K562 (cell line): Measurements from ENCODE around the gene CD79A. TPM values are rescaled to one million over a fixed set of nuclear protein-coding genes. Genes with fewer than 3 reads are reported as not detected.

Experiments
- CEBPB ChIP-seq: fragments of 450-650 bp; IDR thresholded peaks from 2 replicates; pipeline ENCODE4 v1.6.1; 2016; ENCODE audit warnings: missing genetic modification characterization, missing compliant biosample characterization
- CREB3L1 ChIP-seq: fragments of 450-650 bp; IDR thresholded peaks from 2 replicates; pipeline ENCODE4 v1.6.1; 2014; ENCODE audit warnings: low read depth, mild to moderate bottlenecking, moderate library complexity, borderline replicate concordance
- EGR1 ChIP-seq: fragments of 450-650 bp; conservative IDR thresholded peaks from 2 replicates; pipeline ENCODE4 v1.6.1; 2017; ENCODE audit warnings: mild to moderate bottlenecking
- GABPB1 ChIP-seq: sonication (generic); formaldehyde crosslinking; IDR thresholded peaks from 2 replicates; pipeline ENCODE4 v1.8.0; 2022; ENCODE audit warnings: mild to moderate bottlenecking, missing genetic modification reagents
- NR2C1 ChIP-seq, 2 experiments: fragments of 450-650 bp; IDR thresholded peaks; 2 replicates each; pipeline ENCODE4 v1.6.1; 2017; ENCODE audit warnings: mild to moderate bottlenecking in 2 of 2, antibody characterized with exemption in 1 of 2, inconsistent platforms in 1 of 2, missing compliant biosample characterization in 1 of 2, missing genetic modification characterization in 1 of 2
- NR2C2 ChIP-seq, 2 experiments: fragments of 200-800 bp in 1 of 2; sonication (Bioruptor generic) in 1 of 2; sonication (generic) in 1 of 2; formaldehyde crosslinking in 1 of 2; IDR thresholded peaks; 2 replicates each; pipeline versions ENCODE4 v1.6.1 to v1.8.0; 2016 to 2022; ENCODE audit warnings: mild to moderate bottlenecking in 1 of 2, missing compliant biosample characterization in 1 of 2, missing genetic modification characterization in 1 of 2, missing genetic modification reagents in 1 of 2
- PREB ChIP-seq: sonication (generic); formaldehyde crosslinking; IDR thresholded peaks from 2 replicates; pipeline ENCODE4 v1.8.1; 2023; ENCODE audit warnings: mild to moderate bottlenecking, missing genetic modification reagents
- SAP30 ChIP-seq: fragments of 200-600 bp; sonication (generic); IDR thresholded peaks from 2 replicates; pipeline ENCODE4 v1.6.1; 2012; ENCODE audit warnings: borderline replicate concordance, low read depth, mild to moderate bottlenecking, moderate library complexity, low read length, control low read depth, inconsistent platforms; ENCODE audit not compliant: insufficient read depth, poor library complexity, severe bottlenecking
- STAG1 ChIP-seq: sonication (generic); formaldehyde crosslinking; IDR thresholded peaks from 2 replicates; pipeline ENCODE4 v1.5.0; 2020; ENCODE audit warnings: missing genetic modification reagents, borderline replicate concordance
- THRB ChIP-seq: fragments of 450-650 bp; formaldehyde crosslinking; conservative IDR thresholded peaks from 2 replicates; pipeline ENCODE4 v1.4.0; 2022; ENCODE audit warnings: mild to moderate bottlenecking, missing genetic modification characterization
- TRIM24 ChIP-seq, 2 experiments: fragments of 450-650 bp; IDR thresholded peaks; 2 replicates each; pipeline ENCODE4 v1.6.1; 2016
- ZNF699 ChIP-seq: fragments of 250-450 bp; sonication (Bioruptor Pico); IDR thresholded peaks from 2 replicates; pipeline ENCODE4 v1.8.0; 2021; ENCODE audit warnings: mild to moderate bottlenecking, moderate library complexity; ENCODE audit not compliant: insufficient replicate concordance
- polyA plus RNA-seq, 8 experiments: library from polyadenylated mRNA; depleted of rRNA in 4 of 8; stranded (reverse) in 5 of 8; unstranded in 3 of 8; fragments of >200 nt; fragmentation: Nextera tagmentation in 2 of 8; fragmentation: Illumina TruSeq in 1 of 8; extraction: Ambion mirVana in 2 of 8; extraction: Trizol in 1 of 8; gene quantifications; 2 replicates each; pipeline versions ENCODE4 v1.2.1 to v1.2.3, GENCODE V29; 2011 to 2014; ENCODE audit warnings: inconsistent platforms in 1 of 8, missing spikeins in 1 of 8
- total RNA-seq, 7 experiments: library from RNA; depleted of rRNA in 6 of 7; stranded (reverse); fragments of >200 nt in 6 of 7; fragmentation: Illumina TruSeq in 2 of 7; extraction: Trizol in 2 of 7; gene quantifications; 2 replicates each; pipeline versions ENCODE4 v1.2.1 to v1.2.3, GENCODE V29; 2011 to 2021; ENCODE audit warnings: low replicate concordance in 1 of 7
- TF ChIP-seq, protein P1 (sequence below): sonication (generic); formaldehyde crosslinking; IDR thresholded peaks from 2 replicates; pipeline ENCODE4 v1.8.0; 2022; ENCODE audit warnings: mild to moderate bottlenecking, missing genetic modification reagents, borderline replicate concordance
- TF ChIP-seq, protein P2 (sequence below): fragments of 450-650 bp; formaldehyde crosslinking; IDR thresholded peaks from 2 replicates; pipeline ENCODE4 v1.4.0; 2022; ENCODE audit warnings: missing genetic modification characterization

CD79A gene
- total and polyA plus RNA-seq, 9 of the 15 experiments (the other 6 are each of a cell fraction or from before 2014, with no cell fraction given), result 0.04 to 0.72 (median 0.17) TPM; not detected in 3

DNA sequence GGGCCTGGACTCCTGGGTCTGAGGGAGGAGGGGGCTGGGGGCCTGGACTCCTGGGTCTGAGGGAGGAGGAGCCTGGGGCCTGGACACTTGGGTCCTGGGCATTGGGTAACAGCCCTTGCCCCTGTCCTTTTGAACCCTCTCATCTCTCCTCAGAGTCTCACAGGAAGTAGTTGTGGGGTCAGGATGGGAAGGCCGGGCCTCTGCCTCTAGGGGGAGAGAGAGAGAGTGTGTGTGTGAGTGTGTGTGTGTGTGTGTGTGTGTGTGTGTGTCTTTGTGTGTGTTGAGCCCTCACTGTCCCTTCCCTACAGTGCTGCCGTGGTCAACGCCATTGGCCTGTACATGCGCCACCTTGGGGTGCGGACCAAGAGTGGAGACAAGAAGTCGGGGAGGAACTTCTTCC, 16.8 kb downstream of the CD79A start (continued):
- TF ChIP-seq, protein P1, sequence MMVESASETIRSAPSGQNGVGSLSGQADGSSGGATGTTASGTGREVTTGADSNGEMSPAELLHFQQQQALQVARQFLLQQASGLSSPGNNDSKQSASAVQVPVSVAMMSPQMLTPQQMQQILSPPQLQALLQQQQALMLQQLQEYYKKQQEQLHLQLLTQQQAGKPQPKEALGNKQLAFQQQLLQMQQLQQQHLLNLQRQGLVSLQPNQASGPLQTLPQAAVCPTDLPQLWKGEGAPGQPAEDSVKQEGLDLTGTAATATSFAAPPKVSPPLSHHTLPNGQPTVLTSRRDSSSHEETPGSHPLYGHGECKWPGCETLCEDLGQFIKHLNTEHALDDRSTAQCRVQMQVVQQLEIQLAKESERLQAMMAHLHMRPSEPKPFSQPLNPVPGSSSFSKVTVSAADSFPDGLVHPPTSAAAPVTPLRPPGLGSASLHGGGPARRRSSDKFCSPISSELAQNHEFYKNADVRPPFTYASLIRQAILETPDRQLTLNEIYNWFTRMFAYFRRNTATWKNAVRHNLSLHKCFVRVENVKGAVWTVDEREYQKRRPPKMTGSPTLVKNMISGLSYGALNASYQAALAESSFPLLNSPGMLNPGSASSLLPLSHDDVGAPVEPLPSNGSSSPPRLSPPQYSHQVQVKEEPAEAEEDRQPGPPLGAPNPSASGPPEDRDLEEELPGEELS (CRISPR knock-in tag), result no peak
- TF ChIP-seq SAP30 (no peak), THRB (CRISPR knock-in tag) (peak; percentile 63; the same call in 1 of the 2 replicates), STAG1 (CRISPR knock-in tag) (no peak), NR2C1 (IDR thresholded peaks at IDR 0.05) (peak; percentile 89), NR2C1 (tag; IDR thresholded peaks at IDR 0.05) (peak; percentile 77), GABPB1 (CRISPR knock-in tag) (peak; percentile 73; the same call in 1 of the 2 replicates), TRIM24 (IDR thresholded peaks at IDR 0.05) (no peak), ZNF699 (CRISPR knock-in tag) (no peak), CREB3L1 (no peak), EGR1 (no peak), NR2C2 (CRISPR knock-in tag; IDR thresholded peaks at IDR 0.05) (peak; percentile 63; the same call in 1 of the 2 replicates), NR2C2 (tag; IDR thresholded peaks at IDR 0.05) (no peak), PREB (CRISPR knock-in tag) (no peak), CEBPB (tag) (no peak)
- TF ChIP-seq, protein P2, sequence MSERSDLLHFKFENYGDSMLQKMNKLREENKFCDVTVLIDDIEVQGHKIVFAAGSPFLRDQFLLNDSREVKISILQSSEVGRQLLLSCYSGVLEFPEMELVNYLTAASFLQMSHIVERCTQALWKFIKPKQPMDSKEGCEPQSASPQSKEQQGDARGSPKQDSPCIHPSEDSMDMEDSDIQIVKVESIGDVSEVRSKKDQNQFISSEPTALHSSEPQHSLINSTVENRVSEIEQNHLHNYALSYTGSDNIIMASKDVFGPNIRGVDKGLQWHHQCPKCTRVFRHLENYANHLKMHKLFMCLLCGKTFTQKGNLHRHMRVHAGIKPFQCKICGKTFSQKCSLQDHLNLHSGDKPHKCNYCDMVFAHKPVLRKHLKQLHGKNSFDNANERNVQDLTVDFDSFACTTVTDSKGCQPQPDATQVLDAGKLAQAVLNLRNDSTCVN, result 0 out of 2 replicates have a peak, but pooled peaks have one; percentile 15
